ENCODE measurements around the gene NAALADL2. TPM values are rescaled to one million over a fixed set of nuclear protein-coding genes. Genes with fewer than 3 reads are reported as not detected.

The NAALADL2 gene
- total RNA-seq, 2 experiments from 2014 or later = 0.30 to 1.2 TPM

- intact Hi-C loops (cut with DNase I, micrococcal nuclease) = no loop called here
- H3K9me3 Mint-ChIP-seq = no peaks in the 10 kb centered on the region
- DNase-seq (no peak), ATAC-seq (ENCODE audit: poor library complexity) (no peak)
- Histone ChIP-seq H3K4me3 (ENCODE audit: low read length) (no peak overlapping the region), H3K9me3 (ENCODE audit: control insufficient read depth in 1 of 2, insufficient read depth in 1 of 2, low read length in 2 of 2) (no peaks in the 10 kb centered on the region), H3K36me3 (ENCODE audit: insufficient read depth, low read length) (no peaks in the 10 kb centered on the region), H3K27ac (ENCODE audit: low read depth in 1 of 2, low read length in 2 of 2) (no peak overlapping the region), H3K27me3 (ENCODE audit: control insufficient read depth in 1 of 2, insufficient read depth in 2 of 2, low read length in 2 of 2) (no peaks in the 10 kb centered on the region), H3K4me1 (ENCODE audit: insufficient read depth, low read length) (no peaks in the 10 kb centered on the region)
- CTCF ChIA-PET = no interaction called here
- no peaks in the 10 kb centered on the region for H3K4me1 Mint-ChIP-seq (ENCODE audit: low read depth)
- H3K27me3 Mint-ChIP-seq = no peaks in the 10 kb centered on the region
- H3K27ac Mint-ChIP-seq = no peak overlapping the region
- TF ChIP-seq CTCF (IDR thresholded peaks at IDR 0.05) = no peak
- POLR2A ChIA-PET = no interaction called here
- no peaks in the 10 kb centered on the region for H3K36me3 Mint-ChIP-seq (ENCODE audit: low read depth)
- no peak overlapping the region for H3K4me3 Mint-ChIP-seq
Observed at GRCh38 chr3:175233957-175234940, 375.1 kb downstream of the NAALADL2 start.

DNA sequence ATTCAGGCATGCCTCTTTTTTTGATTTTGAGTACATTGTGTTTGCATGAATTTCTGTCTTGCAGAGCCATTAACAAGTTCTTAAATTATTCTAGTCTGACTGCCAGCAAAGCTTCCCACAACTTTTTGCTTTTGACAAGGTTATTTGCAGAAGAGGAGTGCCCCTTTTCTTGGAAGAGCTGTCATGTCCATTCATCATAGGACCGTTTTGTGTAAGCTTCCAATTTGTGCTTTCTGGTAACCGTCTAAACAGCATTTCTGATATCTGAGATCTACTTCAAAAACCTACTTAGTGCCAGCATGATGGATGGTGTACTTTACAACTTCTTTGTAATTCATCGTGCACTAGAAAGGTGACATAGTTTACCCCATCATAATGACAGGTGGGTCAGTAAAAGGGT, 379.7 kb downstream of the NAALADL2 start:
- no peaks in the 10 kb centered on the region for H3K36me3 ChIP-seq (ENCODE audit: insufficient read depth, low read length)
- no peak overlapping the region for H3K4me3 Mint-ChIP-seq
- DNase-seq (no peak), ATAC-seq (ENCODE audit: poor library complexity) (no peak)
- intact Hi-C loops (cut with DNase I, micrococcal nuclease) = no loop called here
- no peaks in the 10 kb centered on the region for H3K9me3 Mint-ChIP-seq
- no peaks in the 10 kb centered on the region for H3K27me3 ChIP-seq (ENCODE audit: control insufficient read depth in 1 of 2, insufficient read depth in 2 of 2, low read length in 2 of 2)
- TF ChIP-seq CTCF (IDR thresholded peaks at IDR 0.05) = no peak
- H3K9me3 ChIP-seq (ENCODE audit: control insufficient read depth in 1 of 2, insufficient read depth in 1 of 2, low read length in 2 of 2) = no peaks in the 10 kb centered on the region
- H3K27ac Mint-ChIP-seq = no peak overlapping the region
- H3K27me3 Mint-ChIP-seq = no peaks in the 10 kb centered on the region
- H3K4me1 Mint-ChIP-seq (ENCODE audit: low read depth) = no peaks in the 10 kb centered on the region
- POLR2A ChIA-PET = no interaction called here
- no peak overlapping the region for H3K27ac ChIP-seq (ENCODE audit: low read depth in 1 of 2, low read length in 2 of 2)
- H3K4me3 ChIP-seq (ENCODE audit: low read length) = no peak overlapping the region
- no peaks in the 10 kb centered on the region for H3K4me1 ChIP-seq (ENCODE audit: insufficient read depth, low read length)
- CTCF ChIA-PET = no interaction called here
- no peaks in the 10 kb centered on the region for H3K36me3 Mint-ChIP-seq (ENCODE audit: low read depth)

GRCh38 chr3:175240921-175241320, 381.8 kb downstream of the NAALADL2 start:
- Histone ChIP-seq H3K4me1 (ENCODE audit: insufficient read depth, low read length) (no peaks in the 10 kb centered on the region), H3K9me3 (ENCODE audit: control insufficient read depth in 1 of 2, insufficient read depth in 1 of 2, low read length in 2 of 2) (no peaks in the 10 kb centered on the region), H3K27me3 (ENCODE audit: control insufficient read depth in 1 of 2, insufficient read depth in 2 of 2, low read length in 2 of 2) (no peaks in the 10 kb centered on the region), H3K4me3 (ENCODE audit: low read length) (no peak overlapping the region), H3K36me3 (ENCODE audit: insufficient read depth, low read length) (no peaks in the 10 kb centered on the region), H3K27ac (ENCODE audit: low read depth in 1 of 2, low read length in 2 of 2) (no peak overlapping the region)
- no peak for DNase-seq
- H3K27me3 Mint-ChIP-seq = no peaks in the 10 kb centered on the region
- TF ChIP-seq CTCF (IDR thresholded peaks at IDR 0.05) = no peak
- H3K36me3 Mint-ChIP-seq (ENCODE audit: low read depth) = no peaks in the 10 kb centered on the region
- no peak overlapping the region for H3K27ac Mint-ChIP-seq
- CTCF ChIA-PET = no interaction called here
- no peak for ATAC-seq (ENCODE audit: poor library complexity)
- no peaks in the 10 kb centered on the region for H3K4me1 Mint-ChIP-seq (ENCODE audit: low read depth)
- no peaks in the 10 kb centered on the region for H3K9me3 Mint-ChIP-seq
- intact Hi-C loops (cut with DNase I, micrococcal nuclease) = no loop called here
- no peak overlapping the region for H3K4me3 Mint-ChIP-seq
- POLR2A ChIA-PET = no interaction called here

Measured in CD4-positive, alpha-beta T cell (primary cell).